IMR-90 (cell line): ENCODE results near the gene ARL8B.

Experiments used
- BHLHE40 ChIP-seq: fragments of 150-350 bp; IDR thresholded peaks from 2 replicates; pipeline ENCODE4 v1.6.1; 2016; ENCODE audit warnings: mild to moderate bottlenecking, low read depth, low read length
- CEBPB ChIP-seq: IDR thresholded peaks from 2 replicates; pipeline ENCODE4 v1.6.1; 2012; ENCODE audit warnings: low read depth, low read length, improper control_type of control experiment
- CHD1 ChIP-seq: IDR thresholded peaks from 2 replicates; pipeline ENCODE4 v1.6.1; 2012; ENCODE audit warnings: low read depth, low read length, improper control_type of control experiment
- CTCF ChIP-seq: conservative IDR thresholded peaks from 2 replicates; pipeline ENCODE4 v1.5.1; 2012; ENCODE audit warnings: mild to moderate bottlenecking, low read depth, low read length, improper control_type of control experiment
- MAZ ChIP-seq: IDR thresholded peaks from 2 replicates; pipeline ENCODE4 v1.6.1; 2012; ENCODE audit warnings: low read depth, mild to moderate bottlenecking, low read length, improper control_type of control experiment, moderate library complexity, borderline replicate concordance
- MXI1 ChIP-seq: IDR thresholded peaks from 2 replicates; pipeline ENCODE4 v1.6.1; 2012; ENCODE audit warnings: low read depth, mild to moderate bottlenecking, low read length, moderate library complexity, borderline replicate concordance
- NFE2L2 ChIP-seq: fragments of 150-350 bp; IDR thresholded peaks from 2 replicates; pipeline ENCODE4 v1.6.1; 2016; ENCODE audit warnings: low read depth, mild to moderate bottlenecking, low read length
- POLR2A ChIP-seq: IDR thresholded peaks from 2 replicates; pipeline ENCODE4 v1.6.1; 2012; ENCODE audit warnings: mild to moderate bottlenecking, low read depth, low read length
- RAD21 ChIP-seq: IDR thresholded peaks from 2 replicates; pipeline ENCODE4 v1.6.1; 2012; ENCODE audit warnings: low read length, improper control_type of control experiment
- RCOR1 ChIP-seq: IDR thresholded peaks from 2 replicates; pipeline ENCODE4 v1.6.1; 2012; ENCODE audit warnings: mild to moderate bottlenecking, low read length, improper control_type of control experiment; ENCODE audit not compliant: insufficient replicate concordance
- RFX5 ChIP-seq: IDR thresholded peaks from 2 replicates; pipeline ENCODE4 v1.8.0; 2012; ENCODE audit warnings: low read depth, mild to moderate bottlenecking, low read length, moderate library complexity
- SMC3 ChIP-seq: fragments of 150-350 bp; IDR thresholded peaks from 2 replicates; pipeline ENCODE4 v1.6.1; 2016; ENCODE audit warnings: low read depth, mild to moderate bottlenecking, antibody characterized with exemption, low read length, moderate library complexity
- USF2 ChIP-seq: fragments of 150-350 bp; IDR thresholded peaks from 2 replicates; pipeline ENCODE4 v1.6.1; 2017; ENCODE audit warnings: mild to moderate bottlenecking, antibody characterized with exemption, low read length, low read depth
- TF ChIP-seq, protein P1 (sequence below): fragments of 150-350 bp; IDR thresholded peaks from 2 replicates; pipeline ENCODE4 v1.6.1; 2016; ENCODE audit warnings: low read depth, mild to moderate bottlenecking, low read length, moderate library complexity, borderline replicate concordance

- no peak for TF ChIP-seq BHLHE40
- TF ChIP-seq CTCF: no peak
- TF ChIP-seq POLR2A: no peak
- TF ChIP-seq, protein P1, sequence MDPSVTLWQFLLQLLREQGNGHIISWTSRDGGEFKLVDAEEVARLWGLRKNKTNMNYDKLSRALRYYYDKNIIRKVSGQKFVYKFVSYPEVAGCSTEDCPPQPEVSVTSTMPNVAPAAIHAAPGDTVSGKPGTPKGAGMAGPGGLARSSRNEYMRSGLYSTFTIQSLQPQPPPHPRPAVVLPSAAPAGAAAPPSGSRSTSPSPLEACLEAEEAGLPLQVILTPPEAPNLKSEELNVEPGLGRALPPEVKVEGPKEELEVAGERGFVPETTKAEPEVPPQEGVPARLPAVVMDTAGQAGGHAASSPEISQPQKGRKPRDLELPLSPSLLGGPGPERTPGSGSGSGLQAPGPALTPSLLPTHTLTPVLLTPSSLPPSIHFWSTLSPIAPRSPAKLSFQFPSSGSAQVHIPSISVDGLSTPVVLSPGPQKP: no peak
- no peak for TF ChIP-seq MAZ
- TF ChIP-seq RCOR1: no peak
- TF ChIP-seq RFX5: no peak
- no peak for TF ChIP-seq USF2
- no peak for TF ChIP-seq SMC3
- TF ChIP-seq MXI1: no peak
- TF ChIP-seq CEBPB: no peak
- TF ChIP-seq CHD1: no peak
- TF ChIP-seq NFE2L2: no peak
- no peak for TF ChIP-seq RAD21
These were observed 26.2 kb upstream of the ARL8B start for GRCh38 chr3:5095886-5096285.
